HepG2 (cell line): ENCODE measurements around the gene FNIP2. TPM values are rescaled to one million over a fixed set of nuclear protein-coding genes. Genes with fewer than 3 reads are reported as not detected.

ENCODE experiments used
- ARID4A ChIP-seq: sonication (generic); formaldehyde crosslinking; IDR thresholded peaks from 2 replicates; pipeline ENCODE4 v1.5.0; 2020; ENCODE audit warnings: mild to moderate bottlenecking, missing genetic modification reagents, borderline replicate concordance
- ATF4 ChIP-seq, 2 experiments: fragments of 450-650 bp in 1 of 2; sonication (generic) in 1 of 2; formaldehyde crosslinking; IDR thresholded peaks; 2 replicates each; pipeline versions ENCODE4 v1.5.0 to v1.8.0; 2020 to 2022; ENCODE audit warnings: mild to moderate bottlenecking in 1 of 2, missing genetic modification reagents in 1 of 2
- CEBPB ChIP-seq: IDR thresholded peaks from 2 replicates; pipeline ENCODE4 v1.6.1; 2011; ENCODE audit warnings: low read depth, low read length, improper control_type of control experiment, borderline replicate concordance
- ESRRA ChIP-seq: sonication (generic); formaldehyde crosslinking; IDR thresholded peaks from 2 replicates; pipeline ENCODE4 v1.5.1; 2020; ENCODE audit warnings: mild to moderate bottlenecking, low read depth, missing genetic modification reagents
- FOXO1 ChIP-seq: sonication (generic); formaldehyde crosslinking; IDR thresholded peaks from 2 replicates; pipeline ENCODE4 v1.4.0; 2020; ENCODE audit warnings: missing genetic modification reagents
- KMT2A ChIP-seq: sonication (generic); formaldehyde crosslinking; IDR thresholded peaks from 2 replicates; pipeline ENCODE4 v1.4.0; 2020; ENCODE audit warnings: missing genetic modification reagents
- MTA1 ChIP-seq: sonication (generic); formaldehyde crosslinking; IDR thresholded peaks from 2 replicates; pipeline ENCODE4 v1.4.0; 2020; ENCODE audit warnings: missing genetic modification reagents, mild to moderate bottlenecking, borderline replicate concordance
- NR2F6 ChIP-seq, 2 experiments: IDR thresholded peaks; 2 replicates each; pipeline ENCODE4 v1.6.1; 2016; ENCODE audit warnings: antibody characterized with exemption in 1 of 2, mild to moderate bottlenecking in 1 of 2
- POGK ChIP-seq: sonication (generic); formaldehyde crosslinking; conservative IDR thresholded peaks from 2 replicates; pipeline ENCODE4 v1.8.0; 2022; ENCODE audit warnings: mild to moderate bottlenecking, moderate library complexity, missing genetic modification reagents
- RCOR2 ChIP-seq: IDR thresholded peaks from 2 replicates; pipeline ENCODE4 v1.6.1; 2016; ENCODE audit warnings: missing biosample characterization, missing genetic modification reagents
- SAP130 ChIP-seq: IDR thresholded peaks from 2 replicates; pipeline ENCODE4 v1.6.1; 2016; ENCODE audit warnings: low read depth
- TCF7 ChIP-seq: sonication (generic); IDR thresholded peaks from 2 replicates; pipeline ENCODE4 v1.6.1; 2016; ENCODE audit warnings: antibody characterized with exemption, low read depth
- ZNF615 ChIP-seq: sonication (generic); formaldehyde crosslinking; IDR thresholded peaks from 2 replicates; pipeline ENCODE4 v1.5.0; 2020; ENCODE audit warnings: mild to moderate bottlenecking, missing genetic modification reagents, borderline replicate concordance
- ZNF800 ChIP-seq: sonication (generic); formaldehyde crosslinking; IDR thresholded peaks from 2 replicates; pipeline ENCODE4 v1.4.0; 2020; ENCODE audit warnings: missing genetic modification reagents
- polyA plus RNA-seq, 8 experiments: library from polyadenylated mRNA; depleted of rRNA in 3 of 8; stranded (reverse) in 7 of 8; unstranded in 1 of 8; fragments of >200 nt; fragmentation: Illumina TruSeq in 4 of 8; extraction: Trizol in 4 of 8; gene quantifications; 2 replicates each; pipeline versions ENCODE4 v1.2.1 to v1.2.3, GENCODE V29; 2011 to 2016; ENCODE audit warnings: low read depth in 4 of 8, missing spikeins in 1 of 8, mixed read lengths in 1 of 8; ENCODE audit not compliant: insufficient read depth in 1 of 8
- total RNA-seq, 5 experiments: library from RNA; depleted of rRNA; stranded (reverse); fragments of >200 nt; fragmentation: Illumina TruSeq; extraction: Trizol; gene quantifications; 2 replicates each; pipeline ENCODE4 v1.2.3, GENCODE V29; 2016; ENCODE audit warnings: low read depth in 1 of 5
- TF ChIP-seq, protein P1 (sequence below): sonication (generic); formaldehyde crosslinking; IDR thresholded peaks from 2 replicates; pipeline ENCODE4 v1.5.1; 2020; ENCODE audit warnings: mild to moderate bottlenecking, moderate library complexity, missing genetic modification reagents

The FNIP2 gene
- total and polyA plus RNA-seq, 2 of the 13 experiments (the other 11 are each of a cell fraction or from before 2014, with no cell fraction given): 15.5 to 21.0 TPM

GRCh38 chr4:158902280-158903078 is 133.7 kb downstream of the FNIP2 start (continued):
- peak; percentile 42; the same call in 1 of the 2 replicates for TF ChIP-seq ARID4A (CRISPR knock-in tag)
- peak; percentile 91; the same call in 1 of the 2 replicates for TF ChIP-seq MTA1 (CRISPR knock-in tag)
- TF ChIP-seq, protein P1, sequence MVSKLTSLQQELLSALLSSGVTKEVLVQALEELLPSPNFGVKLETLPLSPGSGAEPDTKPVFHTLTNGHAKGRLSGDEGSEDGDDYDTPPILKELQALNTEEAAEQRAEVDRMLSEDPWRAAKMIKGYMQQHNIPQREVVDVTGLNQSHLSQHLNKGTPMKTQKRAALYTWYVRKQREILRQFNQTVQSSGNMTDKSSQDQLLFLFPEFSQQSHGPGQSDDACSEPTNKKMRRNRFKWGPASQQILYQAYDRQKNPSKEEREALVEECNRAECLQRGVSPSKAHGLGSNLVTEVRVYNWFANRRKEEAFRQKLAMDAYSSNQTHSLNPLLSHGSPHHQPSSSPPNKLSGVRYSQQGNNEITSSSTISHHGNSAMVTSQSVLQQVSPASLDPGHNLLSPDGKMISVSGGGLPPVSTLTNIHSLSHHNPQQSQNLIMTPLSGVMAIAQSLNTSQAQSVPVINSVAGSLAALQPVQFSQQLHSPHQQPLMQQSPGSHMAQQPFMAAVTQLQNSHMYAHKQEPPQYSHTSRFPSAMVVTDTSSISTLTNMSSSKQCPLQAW (CRISPR knock-in tag): 0 out of 2 replicates have a peak, but pooled peaks have one; percentile 35
- TF ChIP-seq RCOR2: peak; percentile 46; the same call in 1 of the 2 replicates
- TF ChIP-seq NR2F6 (IDR thresholded peaks at IDR 0.05): peak; percentile 67
- TF ChIP-seq NR2F6 (CRISPR knock-in tag; IDR thresholded peaks at IDR 0.05): peak; percentile 84
- 0 out of 2 replicates have a peak, but pooled peaks have one; percentile 55 for TF ChIP-seq ESRRA (CRISPR knock-in tag)
- peak; percentile 40; the same call in 1 of the 2 replicates for TF ChIP-seq CEBPB
- 0 out of 2 replicates have a peak, but pooled peaks have one; percentile 51 for TF ChIP-seq ZNF615 (CRISPR knock-in tag)
- TF ChIP-seq ZNF800: 0 out of 2 replicates have a peak, but pooled peaks have one; percentile 36
- peak; percentile 81 for TF ChIP-seq FOXO1
- TF ChIP-seq POGK (CRISPR knock-in tag): peak; percentile 75
- peak; percentile 63 for TF ChIP-seq SAP130 (CRISPR knock-in tag)
- peak in 1 of 2 experiments; percentile 75; a peak in 2 of 4 replicates for TF ChIP-seq ATF4 (CRISPR knock-in tag; IDR thresholded peaks at IDR 0.05)
- 0 out of 2 replicates have a peak, but pooled peaks have one; percentile 41 for TF ChIP-seq KMT2A (CRISPR knock-in tag)
- TF ChIP-seq TCF7: peak; percentile 52
